GM18909 (cell line): ENCODE measurements around the gene STXBP6.
A peak's percentile ranks its signal among the peaks of the same experiment; 100 is the strongest.

ENCODE experiments used
- ATAC-seq: cut with Tn5 transposase; IDR thresholded peaks from one replicate; pipeline ENCODE4 v1.9.1; 2021; ENCODE audit warnings: mild to moderate bottlenecking; ENCODE audit not compliant: unreplicated experiment, poor library complexity

The STXBP6 gene

GRCh38 chr14:25049568-25050268, at the start of gene STXBP6:
STXBP6 (minus strand) TSS chr14:25050147; CDS start chr14:24974818, 75,329 bp downstream.
- peak; percentile 80 for ATAC-seq

DNA sequence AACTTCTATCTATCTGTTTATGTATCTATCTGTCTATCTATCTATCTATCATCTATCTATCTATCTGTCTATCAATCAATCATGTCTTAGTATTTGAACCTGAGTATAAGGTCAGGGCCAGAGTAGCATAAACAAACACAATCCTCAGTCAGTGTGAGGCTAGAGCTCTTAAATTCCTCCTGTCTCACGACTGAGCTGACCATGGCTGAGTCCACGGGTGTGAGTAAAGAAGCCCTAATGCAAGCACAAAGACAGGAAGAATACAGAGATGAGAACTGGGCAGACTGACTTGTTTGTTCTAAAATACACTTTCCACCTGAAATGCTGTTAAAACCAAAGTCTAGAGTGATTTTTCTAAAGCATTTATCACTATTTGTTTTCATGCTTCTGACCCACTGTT, 47.2 kb upstream of the STXBP6 start:
- no peak for ATAC-seq

GRCh38 chr14:25095736-25096437, 45.9 kb upstream of the STXBP6 start:
- ATAC-seq = no peak

- no peak for ATAC-seq
Observed at GRCh38 chr14:25094171-25094907, 44.4 kb upstream of the STXBP6 start.

GRCh38 chr14:25092258-25092740, 42.4 kb upstream of the STXBP6 start:
- no peak for ATAC-seq

GRCh38 chr14:25090716-25091454, 40.9 kb upstream of the STXBP6 start:
- ATAC-seq = no peak

DNA sequence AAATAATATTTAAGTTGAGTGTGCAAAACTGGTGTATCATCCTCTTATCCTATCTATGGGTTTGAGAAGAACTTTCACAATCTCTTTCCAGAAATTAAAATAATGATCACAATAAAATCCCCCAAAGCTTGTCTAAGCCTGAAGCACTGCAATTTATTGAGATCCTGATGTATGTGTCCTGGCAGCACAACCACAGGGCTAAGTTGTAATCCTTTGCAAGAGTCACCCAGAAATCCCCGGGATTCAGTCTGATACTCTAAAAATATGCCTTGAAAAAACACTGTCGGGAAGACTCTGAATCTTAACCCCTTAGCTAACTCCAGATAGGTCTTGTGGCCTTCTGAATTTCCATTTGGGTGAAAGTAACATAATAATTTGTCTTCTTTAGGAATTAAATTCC, 40.3 kb upstream of the STXBP6 start:
- ATAC-seq = no peak

DNA sequence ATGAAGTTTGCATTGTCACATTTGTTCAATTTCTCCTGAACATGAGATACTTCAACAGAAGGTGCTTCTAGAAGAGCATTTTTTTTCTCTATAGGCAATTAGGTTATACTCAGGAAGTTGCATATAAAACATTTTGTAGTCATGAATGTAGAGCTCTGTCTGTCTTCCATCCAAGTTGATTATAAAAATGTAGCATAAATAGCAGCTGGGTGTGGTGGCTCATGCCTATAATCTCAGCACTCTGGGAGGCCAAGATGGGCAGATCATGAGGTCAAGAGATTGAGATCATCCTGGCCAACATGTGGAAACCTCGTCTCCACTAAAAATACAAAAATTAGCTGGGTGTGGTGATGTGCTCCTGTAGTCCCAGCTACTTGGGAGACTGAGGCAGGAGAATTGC, 39.5 kb upstream of the STXBP6 start:
- ATAC-seq = no peak

GRCh38 chr14:25086821-25087396, 37.0 kb upstream of the STXBP6 start:
- no peak for ATAC-seq

- no peak for ATAC-seq
Observed at GRCh38 chr14:25086081-25086480, 36.1 kb upstream of the STXBP6 start.

- no peak for ATAC-seq
Observed at GRCh38 chr14:25080682-25081081, 30.7 kb upstream of the STXBP6 start.

DNA sequence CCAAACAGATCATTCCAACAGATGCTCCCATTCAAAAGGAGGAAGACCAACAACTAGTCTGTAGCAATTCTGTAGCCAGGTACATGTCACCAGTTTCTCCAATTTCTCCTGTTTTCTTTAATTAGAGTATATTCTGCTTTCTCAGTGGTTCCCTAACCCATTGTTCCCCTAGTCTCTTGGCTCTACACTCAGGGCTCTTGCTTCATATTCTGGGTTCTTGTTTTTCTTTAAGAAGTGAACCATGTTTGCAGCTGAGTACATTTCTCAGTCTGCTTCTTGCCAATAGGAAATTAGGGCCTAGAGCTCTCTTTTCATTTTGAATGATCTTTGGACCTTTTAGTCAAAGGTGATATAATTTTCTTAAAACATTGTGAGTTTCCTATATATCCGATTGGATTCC, 29.4 kb upstream of the STXBP6 start:
- ATAC-seq = no peak

DNA sequence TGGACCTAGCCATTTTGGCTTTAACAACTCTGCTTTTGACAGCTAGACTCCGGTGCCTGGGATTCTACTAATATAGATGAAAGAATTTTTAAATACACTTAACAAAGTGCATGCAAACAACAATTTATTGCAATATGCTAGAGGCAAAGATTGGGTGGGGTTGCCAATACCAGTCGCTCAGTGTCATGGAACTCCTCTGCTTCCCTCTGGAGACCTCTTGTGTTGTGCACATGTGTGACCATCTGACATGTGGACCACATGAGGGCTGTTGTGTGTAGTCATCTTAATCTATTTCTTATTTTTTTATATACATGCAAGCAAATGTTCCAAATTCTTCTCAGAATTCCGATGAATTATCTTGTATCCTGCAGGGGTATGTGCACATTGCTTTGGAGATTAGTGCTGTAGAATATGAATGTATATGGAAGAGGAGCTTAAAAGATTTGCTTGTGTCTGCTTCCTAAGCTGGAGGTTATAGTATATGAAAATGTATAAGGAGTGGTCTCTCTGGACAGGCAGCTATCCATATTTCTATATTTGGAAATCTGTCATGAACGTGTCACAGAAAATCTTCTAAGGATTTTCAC, 24.2 kb upstream of the STXBP6 start:
- ATAC-seq = no peak

GRCh38 chr14:25069879-25070278, 19.9 kb upstream of the STXBP6 start:
- no peak for ATAC-seq

DNA sequence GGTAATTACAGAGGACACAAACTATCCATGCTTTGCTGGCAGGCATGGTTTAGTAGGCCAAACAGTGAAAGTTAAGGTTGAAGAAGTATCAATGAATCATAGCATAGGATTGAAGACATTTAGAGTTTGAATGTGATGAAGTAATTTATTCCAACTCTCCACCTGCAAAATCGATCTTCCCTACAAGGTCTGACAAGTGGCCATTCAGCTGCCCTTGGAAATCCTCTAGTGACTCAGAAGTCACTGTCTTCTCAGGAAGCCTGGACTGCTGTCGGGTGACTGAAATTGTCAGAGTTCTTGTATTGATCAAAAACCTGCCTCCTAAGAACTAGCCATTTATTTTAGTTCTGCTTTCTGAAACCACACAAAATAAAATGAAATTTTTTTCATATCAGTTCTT, 17.7 kb upstream of the STXBP6 start:
- no peak for ATAC-seq

- no peak for ATAC-seq
Observed at GRCh38 chr14:25062022-25062321, 12.0 kb upstream of the STXBP6 start.

DNA sequence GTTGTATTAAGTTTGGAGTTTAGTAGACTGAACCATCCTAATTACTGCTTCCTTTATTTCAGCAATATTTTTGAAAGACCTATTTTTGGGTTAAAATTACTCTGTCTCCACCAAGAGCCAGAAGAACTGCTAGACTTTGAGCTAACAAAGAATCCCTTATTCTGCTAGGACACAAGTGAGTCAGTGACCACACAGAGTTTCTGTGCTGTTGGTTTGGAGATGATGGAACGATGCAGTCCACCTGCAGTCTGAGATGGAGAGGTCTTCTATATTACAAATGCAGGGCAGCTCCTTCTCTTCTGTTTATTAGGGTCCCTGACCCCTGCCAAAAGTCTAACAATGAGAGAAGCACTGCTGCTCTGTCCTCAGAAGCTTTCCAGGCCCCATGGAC, 6.7 kb upstream of the STXBP6 start:
- ATAC-seq = no peak

- no peak for ATAC-seq
Observed at GRCh38 chr14:25055992-25056687, 6.2 kb upstream of the STXBP6 start.

GRCh38 chr14:25055005-25055404, 5.1 kb upstream of the STXBP6 start:
- ATAC-seq = no peak
